ENCODE measurements around the gene USP40.

USP40 gene

DNA sequence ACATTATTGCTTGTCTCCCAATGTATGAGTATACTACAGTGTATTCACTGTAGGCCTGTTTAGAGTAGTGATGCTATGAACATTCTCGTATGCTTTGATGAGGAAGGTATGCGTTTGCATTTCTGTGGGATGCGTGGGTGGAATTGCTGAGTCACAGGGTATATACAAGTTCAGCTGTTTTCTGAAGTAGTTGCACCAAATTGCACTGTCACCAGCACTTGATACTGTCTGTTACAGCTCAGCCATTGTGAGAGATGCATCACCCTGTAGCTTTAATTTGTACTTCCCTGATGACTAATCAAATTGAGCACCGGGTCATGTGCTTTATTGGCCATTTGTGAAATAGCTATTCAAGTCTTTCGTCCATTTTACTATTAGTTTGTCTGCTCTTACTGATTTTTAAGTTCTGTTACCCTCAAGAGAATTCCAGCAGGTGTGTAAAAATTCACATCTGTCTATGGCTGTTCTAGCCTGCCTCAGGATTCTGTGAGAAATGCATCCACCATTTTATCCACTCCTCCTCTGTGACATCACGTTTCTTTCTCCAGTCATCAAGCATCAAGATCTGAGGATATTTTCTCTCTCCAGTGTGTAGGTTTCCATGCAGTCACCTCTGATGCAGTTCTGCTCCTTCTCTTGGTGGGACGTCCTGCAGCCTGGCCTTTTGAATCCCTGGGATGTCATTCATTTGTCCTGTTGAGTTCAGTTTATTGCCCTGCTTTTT, 139.8 kb downstream of the USP40 start:
- no CpG with 5 or more reads among the region's 7 CpGs for WGBS (ENCODE audit: extremely low coverage, insufficient coverage, low lambda C conversion rate)
- no peaks in the 10 kb centered on the region for H3K36me3 ChIP-seq (ENCODE audit: control insufficient read depth, insufficient read depth, low read length)
- peaks cover 6% of the 10 kb centered on the region for H3K79me1 ChIP-seq (ENCODE audit: low read length)
- H2BK5ac ChIP-seq (ENCODE audit: low read length): no peak overlapping the region
- H3K18ac ChIP-seq (ENCODE audit: low read length): no peak overlapping the region
- no peak overlapping the region for H3K4ac ChIP-seq (ENCODE audit: low read depth, low read length)
- no peak overlapping the region for H2AK5ac ChIP-seq (ENCODE audit: low read length)
- DNase-seq: no peak
- H3K9ac ChIP-seq (ENCODE audit: low read length): no peak overlapping the region
- H4K5ac ChIP-seq (ENCODE audit: low read length): no peak overlapping the region
- no peaks in the 10 kb centered on the region for H3K4me1 ChIP-seq (ENCODE audit: control insufficient read depth, low read depth, low read length)
- H3K23ac ChIP-seq (ENCODE audit: low read length): peak overlapping the region; percentile 74
- no peak overlapping the region for H4K8ac ChIP-seq (ENCODE audit: low read depth, low read length)
- no peak overlapping the region for H3K4me2 ChIP-seq (ENCODE audit: low read length)
- H3K27me3 ChIP-seq (ENCODE audit: insufficient read depth, low read length, poor library complexity): no peaks in the 10 kb centered on the region
- no peak overlapping the region for H3K56ac ChIP-seq (ENCODE audit: low read length)
- H2BK15ac ChIP-seq (replicated peaks; ENCODE audit: low read depth): no peak overlapping the region
- H3K79me2 ChIP-seq (ENCODE audit: control insufficient read depth, insufficient read depth, low read length): no peaks in the 10 kb centered on the region
- no peak overlapping the region for H2BK120ac ChIP-seq (ENCODE audit: low read depth, low read length)
- no peak overlapping the region for H3K27ac ChIP-seq (ENCODE audit: low read depth, low read length)
- no peak overlapping the region for H3K4me3 ChIP-seq (ENCODE audit: low read length)

Measured in mesendoderm (in vitro differentiated cells).